DMS 273 (cell line): Measurements from ENCODE around the gene MYH10.
A peak's percentile ranks its signal among the peaks of the same experiment; 100 is the strongest.

Experiments
- DNase-seq: peaks from one replicate; lab custom pipeline; 2025; ENCODE audit not compliant: unreplicated experiment; lab: John Stamatoyannopoulos, UW

MYH10 gene

GRCh38 chr17:8649157-8650118, 18.9 kb upstream of the MYH10 start:
- no peak for DNase-seq

- DNase-seq: no peak
These were observed 17.4 kb upstream of the MYH10 start for GRCh38 chr17:8647956-8648355.

DNA sequence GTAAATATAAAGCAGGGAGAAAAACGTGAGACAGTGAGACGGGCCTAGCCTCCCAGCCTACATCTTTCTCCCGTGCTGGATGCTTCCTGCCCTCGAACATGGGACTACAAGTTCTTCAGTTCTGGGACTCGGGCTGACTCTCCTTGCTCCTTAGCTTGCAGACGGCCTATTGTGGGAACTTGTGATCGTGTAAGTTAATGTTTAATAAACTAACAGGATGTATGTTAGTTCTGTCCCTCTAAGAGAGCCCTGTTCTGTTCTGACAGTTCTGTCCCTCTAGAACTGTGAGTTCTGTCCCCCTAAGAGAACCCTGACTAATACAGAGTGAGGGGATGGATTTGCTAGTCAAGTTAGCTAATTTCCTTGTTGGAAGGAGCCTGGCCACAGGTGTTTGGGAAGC, 16.7 kb upstream of the MYH10 start:
- DNase-seq: no peak

- no peak for DNase-seq
These were observed 14.0 kb upstream of the MYH10 start for GRCh38 chr17:8644507-8644902.

- DNase-seq: no peak
These were observed 13.5 kb upstream of the MYH10 start for GRCh38 chr17:8643855-8644506.

GRCh38 chr17:8639709-8640108, 9.2 kb upstream of the MYH10 start:
- no peak for DNase-seq

DNA sequence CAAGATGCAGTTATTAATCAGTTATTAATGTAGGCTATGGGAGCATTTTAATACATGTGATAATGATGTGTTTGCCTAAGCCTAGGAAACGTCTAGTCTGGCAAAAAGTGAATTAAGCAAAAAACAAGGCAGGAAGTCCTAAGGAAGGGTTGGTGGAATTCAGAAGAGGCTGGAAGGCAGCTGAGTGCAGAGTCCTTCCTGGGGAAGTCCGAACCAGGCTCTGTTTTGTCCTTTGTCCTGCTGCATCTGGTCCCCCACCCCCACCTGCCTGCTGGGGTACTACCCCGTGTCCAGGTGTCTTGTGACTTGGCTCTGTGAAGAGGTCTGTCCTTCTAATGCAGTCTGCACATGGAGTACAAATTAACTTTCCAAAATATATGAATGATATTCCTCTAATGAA, 1.5 kb upstream of the MYH10 start:
- DNase-seq: no peak

- peak; percentile 54 for DNase-seq
These were observed 991 bp upstream of the MYH10 start for GRCh38 chr17:8631554-8631877.

DNA sequence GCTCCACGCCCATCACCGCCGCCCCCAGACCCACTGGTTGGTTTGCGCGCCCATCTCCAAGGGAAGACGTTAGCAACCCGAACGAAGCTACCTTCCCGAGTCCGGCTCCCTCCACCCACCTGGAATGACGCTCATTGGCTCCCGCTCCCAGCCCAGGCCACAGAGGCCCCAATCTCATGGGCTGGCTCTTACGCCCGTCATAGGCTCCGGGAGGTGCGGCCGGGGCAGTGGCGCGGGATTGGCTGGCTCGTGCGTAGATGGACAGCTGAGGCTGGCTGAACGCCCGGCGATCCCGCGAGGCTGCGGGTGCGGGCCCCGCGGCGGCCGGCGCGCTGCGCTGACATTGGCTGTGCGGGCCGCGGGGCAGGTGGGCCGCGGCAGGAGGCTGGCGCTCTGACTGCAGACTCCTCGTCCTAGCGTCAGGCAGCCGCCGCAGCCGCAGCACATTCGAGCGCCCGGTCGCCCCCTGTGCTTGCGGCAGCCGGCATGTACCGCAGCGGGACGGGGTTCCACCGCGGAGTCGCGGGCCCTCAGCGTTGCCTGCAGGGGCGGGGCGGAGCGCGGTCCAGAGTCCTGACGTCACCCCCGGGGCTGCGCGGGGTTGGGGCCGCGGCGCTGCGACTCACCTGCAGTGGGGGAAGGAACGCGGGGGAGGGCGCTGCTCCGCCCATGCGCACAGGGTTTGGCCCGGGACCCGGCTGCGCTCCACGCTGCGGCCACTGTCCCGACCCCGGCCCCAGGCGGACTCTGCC, 453 bp upstream of the MYH10 start:
- peak; percentile 99 for DNase-seq

DNA sequence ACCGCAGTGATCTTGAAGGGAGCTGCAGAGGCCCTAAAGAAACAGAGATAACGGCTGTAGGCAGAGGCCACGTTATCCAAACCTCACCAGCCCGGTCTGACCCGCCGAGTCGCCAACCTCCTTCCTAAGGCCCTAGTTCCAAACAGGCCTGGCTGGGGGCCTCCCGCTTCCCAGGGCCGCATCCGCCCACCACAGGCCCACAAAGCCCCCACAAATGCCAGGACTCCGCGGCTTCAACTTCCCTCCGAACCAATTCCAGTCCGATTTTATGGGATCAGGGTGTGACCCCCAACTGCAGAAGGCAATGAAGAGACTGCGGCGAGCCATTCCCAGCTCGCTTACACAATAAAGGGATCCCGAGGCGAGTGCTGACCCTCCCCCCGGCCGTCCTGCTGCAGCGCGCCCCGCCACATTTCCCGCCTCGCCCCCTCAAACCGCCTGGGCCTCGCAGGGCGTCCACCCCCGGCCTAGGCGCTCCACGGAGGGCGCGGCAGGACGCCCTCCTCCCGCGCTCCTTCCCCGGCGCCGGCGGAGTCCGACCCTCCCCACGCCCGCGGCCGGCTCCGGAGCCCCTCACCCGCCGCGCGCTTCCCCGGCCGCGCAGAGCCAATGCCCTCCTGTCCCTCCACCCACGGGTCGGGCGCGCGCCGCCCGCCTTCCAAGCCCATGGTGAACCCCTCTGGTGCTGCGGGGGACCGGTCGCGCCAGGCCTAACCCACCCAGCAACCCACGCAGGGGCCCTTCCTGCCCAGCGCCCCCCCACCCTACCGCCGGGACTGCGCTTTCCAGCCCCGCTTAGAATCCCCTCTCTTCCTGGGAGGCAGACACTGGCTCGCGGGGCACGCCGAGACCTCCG, 926 bp downstream of the MYH10 start:
- peak; percentile 55 for DNase-seq

DNA sequence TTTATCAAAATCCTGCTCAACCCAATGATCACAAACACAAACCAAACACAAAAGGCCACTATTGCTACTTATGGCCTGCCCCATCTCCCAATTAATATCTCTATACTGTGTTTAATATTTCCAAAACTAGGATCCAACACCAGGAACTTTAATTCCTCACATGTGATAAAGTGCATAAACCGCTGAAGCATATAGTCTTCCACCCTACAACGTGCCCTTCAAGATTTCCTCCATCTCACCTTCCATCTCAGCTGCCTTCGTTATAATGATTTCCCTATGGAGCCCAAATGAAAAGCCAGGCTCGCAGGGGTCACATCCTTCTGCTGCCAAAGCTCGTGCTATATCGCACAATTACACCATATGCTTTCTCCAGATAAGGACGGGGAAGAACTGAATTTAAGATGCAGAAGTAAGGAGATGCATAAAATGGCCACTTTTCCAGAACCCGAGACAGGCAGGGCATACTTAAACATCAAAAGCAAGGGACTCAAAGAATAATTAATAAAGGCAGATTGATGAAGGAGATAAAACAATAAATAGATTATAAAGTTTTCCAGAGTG, 1.8 kb downstream of the MYH10 start:
- peak; percentile 66 for DNase-seq

DNA sequence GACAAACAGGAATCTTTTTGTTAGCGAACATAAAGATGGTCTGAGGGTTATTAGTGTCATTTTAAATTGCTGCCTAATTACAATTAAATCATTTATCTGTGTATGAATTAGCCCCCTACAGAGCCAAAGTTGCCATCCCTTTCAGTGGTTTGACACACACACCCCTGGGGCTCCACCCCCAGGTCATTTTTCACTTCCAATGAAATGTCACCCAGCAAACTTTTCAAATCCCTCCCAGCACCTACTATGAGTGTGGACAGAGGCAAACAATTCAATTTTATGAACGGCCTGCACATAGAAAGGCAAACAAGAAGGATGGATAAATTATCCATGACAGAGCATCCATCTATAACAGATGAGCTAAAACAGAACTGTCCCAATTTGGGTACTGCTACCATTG, 2.4 kb downstream of the MYH10 start:
- peak; percentile 17 for DNase-seq

DNA sequence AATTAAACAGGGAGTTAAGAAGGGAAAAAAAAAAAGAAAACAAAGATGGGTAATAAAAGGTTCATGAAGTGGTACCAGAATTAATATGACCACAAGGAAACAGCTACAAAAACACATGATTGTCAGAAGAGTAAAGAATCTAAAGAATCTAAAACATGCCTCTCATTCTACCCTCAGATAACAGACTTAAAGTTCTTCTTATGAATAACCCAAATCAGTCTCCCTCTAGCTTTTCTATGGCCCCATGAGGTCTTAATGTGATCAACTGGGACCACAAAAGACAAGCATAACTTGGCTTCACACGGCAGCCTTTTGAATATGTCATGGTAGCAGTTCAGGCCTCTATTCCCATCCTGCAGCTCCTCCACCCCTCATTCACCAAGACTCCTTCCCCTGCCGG, 6.9 kb downstream of the MYH10 start:
- DNase-seq: no peak

DNA sequence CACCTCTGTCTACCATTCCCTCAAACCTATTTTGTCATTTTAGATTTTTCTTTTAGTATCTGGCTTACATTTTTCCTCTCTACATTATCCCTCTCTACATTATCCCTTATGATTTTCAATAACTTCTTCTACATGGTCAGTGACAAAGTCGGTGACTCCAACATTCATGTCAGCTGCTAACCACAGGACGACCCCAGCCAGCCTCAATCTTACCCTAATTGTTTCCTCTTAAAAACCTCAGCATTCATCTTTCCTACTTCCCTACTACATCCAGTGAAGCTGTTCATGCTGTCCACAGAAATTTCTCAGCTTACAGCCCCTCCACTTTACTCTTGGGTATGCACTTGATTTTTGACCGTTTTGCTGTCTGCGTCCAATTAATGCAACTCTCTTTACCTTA, 8.3 kb downstream of the MYH10 start:
- DNase-seq: no peak

DNA sequence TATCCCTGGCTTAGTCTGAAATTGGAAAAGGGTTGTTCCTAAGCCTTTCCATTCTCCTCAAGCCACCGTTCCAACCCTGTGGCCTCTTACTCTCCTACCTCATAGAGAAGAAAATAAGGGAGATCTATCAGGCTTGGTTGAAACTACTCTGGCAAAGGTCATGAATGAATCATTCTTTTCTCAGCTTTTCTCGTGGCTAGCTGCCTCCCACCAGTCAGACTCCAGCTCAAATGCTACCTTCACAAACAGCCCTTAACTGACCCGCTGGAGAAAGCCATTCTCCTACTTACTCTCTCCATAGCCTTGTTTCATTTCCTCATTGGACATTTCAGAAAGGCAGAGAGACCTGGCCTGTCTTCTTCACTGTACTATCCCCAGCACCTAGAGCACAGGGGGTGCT, 8.9 kb downstream of the MYH10 start:
- no peak for DNase-seq

- DNase-seq: no peak
These were observed 11.2 kb downstream of the MYH10 start for GRCh38 chr17:8619294-8619693.

DNA sequence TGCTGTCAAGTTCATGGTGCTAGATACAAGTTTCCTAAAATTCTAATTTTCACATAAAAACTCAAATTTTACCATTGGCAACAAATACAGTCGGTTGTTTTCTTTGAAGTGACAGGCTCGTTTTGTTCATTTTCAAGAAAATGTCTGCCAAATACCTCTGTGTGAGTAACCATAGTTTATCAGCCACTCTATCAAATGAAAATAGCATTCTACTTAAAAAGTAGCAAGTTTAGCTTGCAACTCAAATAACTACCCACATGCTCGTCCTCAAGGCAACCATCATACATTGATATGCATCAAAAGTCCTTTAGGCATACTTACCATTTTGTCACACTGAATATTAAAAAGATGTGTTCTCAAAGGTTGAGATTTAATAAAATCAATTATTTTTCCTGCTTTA, 11.7 kb downstream of the MYH10 start:
- DNase-seq: no peak

- DNase-seq: no peak
These were observed 15.5 kb downstream of the MYH10 start for GRCh38 chr17:8614988-8615387.

- peak; percentile 14 for DNase-seq
These were observed 18.8 kb downstream of the MYH10 start for GRCh38 chr17:8611619-8612298.

DNA sequence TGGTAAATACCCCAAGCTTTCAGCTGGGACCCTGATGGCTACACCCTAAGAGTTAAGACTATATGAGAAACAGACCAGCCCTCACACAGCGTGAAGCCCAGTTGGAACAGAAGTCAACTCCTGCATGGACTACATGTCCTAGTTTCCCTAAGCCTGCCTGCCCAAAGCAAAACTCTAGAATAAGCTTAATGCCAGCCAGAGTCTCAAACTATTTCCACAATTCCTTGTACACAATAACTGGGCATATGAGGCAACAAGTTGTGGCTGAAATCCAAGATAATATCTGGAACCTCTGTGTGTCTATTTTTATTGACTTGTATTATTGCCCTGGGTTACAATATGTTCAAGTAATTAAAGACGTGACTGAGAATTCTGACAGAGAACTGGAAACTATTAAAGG, 19.4 kb downstream of the MYH10 start:
- no peak for DNase-seq
